Naive thymus-derived CD4-positive, alpha-beta T cell (primary cell): ENCODE data around the gene OR8A1. TPM values are rescaled to one million over a fixed set of nuclear protein-coding genes. Genes with fewer than 3 reads are reported as not detected.

Experiments
- ATAC-seq: fragments of 150-1000 bp; cut with Tn5 transposase; 2 replicates; pipeline ENCODE4 v1.10.0; 2021; ENCODE audit warnings: mild to moderate bottlenecking, moderate library complexity
- CTCF ChIA-PET: fragments of 350-600 bp; sonication (Branson Sonifier 250); formaldehyde crosslinking; loops from one replicate; lab custom pipeline; 2021; ENCODE audit warnings: antibody characterized with exemption; lab: Charles Lee
- POLR2A ChIA-PET: fragments of 350-600 bp; sonication (Branson Sonifier 250); formaldehyde crosslinking; loops from one replicate; lab custom pipeline; 2021; ENCODE audit warnings: antibody characterized with exemption, inconsistent platforms; lab: Charles Lee
- DNase-seq, 9 donors: peaks; one replicate each; pipeline versions ENCODE4 v3.0.0 to v3.0.0-alpha.2; 2020 to 2022; ENCODE audit warnings: mixed read lengths in 1 of 9
- H3K27ac ChIP-seq: one replicate; pipeline ENCODE4 v1.7.0; 2013; ENCODE audit warnings: mild to moderate bottlenecking, low read depth, low read length, moderate library complexity
- H3K27me3 ChIP-seq, 2 donors: one replicate each; pipeline ENCODE4 v1.7.0; 2013; ENCODE audit warnings: low read length in 2 of 2, mild to moderate bottlenecking in 2 of 2, moderate library complexity in 2 of 2; ENCODE audit not compliant: control insufficient read depth in 2 of 2, insufficient read depth in 2 of 2
- H3K36me3 ChIP-seq, 3 experiments: 1 replicate in 2 of 3; 2 replicates in 1 of 3; pipeline ENCODE4 v1.7.0; 2013; ENCODE audit warnings: low read length in 3 of 3, mild to moderate bottlenecking in 3 of 3, moderate library complexity in 1 of 3; ENCODE audit not compliant: insufficient read depth in 3 of 3, control insufficient read depth in 2 of 3
- H3K4me1 ChIP-seq, 2 donors: one replicate each; pipeline ENCODE4 v1.7.0; 2013; ENCODE audit warnings: low read length in 2 of 2, mild to moderate bottlenecking in 2 of 2, moderate library complexity in 1 of 2; ENCODE audit not compliant: control insufficient read depth in 2 of 2, insufficient read depth in 2 of 2
- H3K4me3 ChIP-seq: 2 replicates; pipeline ENCODE4 v1.7.0; 2013; ENCODE audit warnings: mild to moderate bottlenecking, low read length
- H3K9me3 ChIP-seq, 3 experiments: 1 replicate in 2 of 3; 2 replicates in 1 of 3; pipeline ENCODE4 v1.7.0; 2013; ENCODE audit warnings: low read length in 3 of 3; ENCODE audit not compliant: control insufficient read depth in 2 of 3
- H3K27ac Mint-ChIP-seq, 9 donors: one replicate each; pipeline ENCODE4 v1.8.0; 2020 to 2022; ENCODE audit warnings: mixed read lengths in 9 of 9, mild to moderate bottlenecking in 8 of 9, moderate library complexity in 5 of 9, inconsistent platforms in 2 of 9
- H3K27me3 Mint-ChIP-seq, 5 donors: one replicate each; pipeline ENCODE4 v1.8.0; 2021 to 2022; ENCODE audit warnings: mixed read lengths in 5 of 5, mild to moderate bottlenecking in 1 of 5
- H3K36me3 Mint-ChIP-seq, 5 donors: one replicate each; pipeline ENCODE4 v1.8.0; 2020 to 2022; ENCODE audit warnings: mixed read lengths in 5 of 5, mild to moderate bottlenecking in 3 of 5, inconsistent platforms in 1 of 5
- H3K4me1 Mint-ChIP-seq, 7 donors: one replicate each; pipeline ENCODE4 v1.8.0; 2020 to 2022; ENCODE audit warnings: mixed read lengths in 7 of 7, mild to moderate bottlenecking in 3 of 7, inconsistent platforms in 1 of 7
- H3K4me3 Mint-ChIP-seq, 10 donors: one replicate each; pipeline ENCODE4 v1.8.0; 2020 to 2022; ENCODE audit warnings: mild to moderate bottlenecking in 10 of 10, mixed read lengths in 10 of 10, moderate library complexity in 6 of 10, inconsistent platforms in 2 of 10
- H3K9me3 Mint-ChIP-seq, 11 donors: one replicate each; pipeline ENCODE4 v1.8.0; 2020 to 2022; ENCODE audit warnings: mixed read lengths in 11 of 11, mild to moderate bottlenecking in 4 of 11, inconsistent platforms in 1 of 11, moderate library complexity in 1 of 11
- intact Hi-C, 2 donors: fragments of 100-400 bp; cut with micrococcal nuclease; formaldehyde crosslinking; loops; one replicate each; pipeline ENCODE4 v1.15.1; 2023
- polyA plus RNA-seq, 2 donors: library from polyadenylated mRNA; unstranded; fragments of 300-500 nt; fragmentation: Illumina TruSeq; gene quantifications; one replicate each; pipeline ENCODE4 v1.2.3, GENCODE V29; 2021
- total RNA-seq, 6 experiments: library from RNA in 5 of 6; stranded (reverse) in 5 of 6; gene quantifications; 1 replicate in 5 of 6; 2 replicates in 1 of 6; pipeline ENCODE4 v1.2.3 and lab custom pipeline; 2021 to 2026

OR8A1 gene
- total and polyA plus RNA-seq, 7 experiments from 2014 or later = not detected

DNA sequence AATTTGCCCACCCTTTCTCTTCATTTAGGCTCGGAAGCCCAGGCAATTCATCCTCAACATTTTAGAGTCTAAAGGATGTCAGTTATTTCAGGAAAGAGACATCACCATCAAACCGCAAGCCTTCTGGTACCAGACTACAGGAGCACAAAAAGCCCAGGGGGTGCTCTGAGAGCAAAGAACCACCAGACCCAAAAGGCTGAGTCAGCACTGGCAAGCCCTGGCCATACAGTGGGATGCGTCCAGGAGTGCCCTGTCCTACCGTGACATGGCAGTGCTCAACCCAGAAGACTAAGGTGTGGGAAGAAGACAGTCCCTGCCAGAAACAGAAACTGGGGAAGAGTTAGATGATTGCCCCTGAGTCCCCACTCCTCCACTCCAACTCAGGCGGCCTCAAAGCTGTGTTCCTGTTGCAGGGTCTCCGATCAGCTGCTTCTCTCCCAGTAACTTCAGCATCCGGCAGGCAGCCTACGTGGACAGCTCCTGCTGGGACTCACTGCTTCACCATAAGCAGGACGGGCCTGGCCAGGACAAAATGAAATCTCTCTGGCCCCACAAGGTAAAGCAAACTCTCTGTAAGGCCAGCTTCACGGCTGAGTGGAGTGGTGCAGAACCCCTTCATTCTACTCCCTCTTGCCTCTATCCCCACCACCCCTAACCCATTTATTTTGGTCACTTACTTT lies 42.9 kb downstream of the OR8A1 start:
- CTCF ChIA-PET = no interaction called here
- no peaks in the 10 kb centered on the region for H3K36me3 ChIP-seq
- POLR2A ChIA-PET = no interaction called here
- H3K9me3 ChIP-seq = no peaks in the 10 kb centered on the region
- no peaks in the 10 kb centered on the region for H3K9me3 Mint-ChIP-seq
- H3K27ac Mint-ChIP-seq = peak overlapping the region in 3 of 9 donors; percentile 14 to 33 (median 28)
- no peaks in the 10 kb centered on the region for H3K27me3 ChIP-seq
- H3K4me3 Mint-ChIP-seq = no peak overlapping the region
- intact Hi-C loops = no loop called here
- H3K36me3 Mint-ChIP-seq = no peaks in the 10 kb centered on the region
- ATAC-seq = no peak
- H3K27ac ChIP-seq = no peak overlapping the region
- peaks cover 4 to 18% (median 12%) of the 10 kb centered on the region in 5 donors for H3K27me3 Mint-ChIP-seq
- peaks cover 4 to 15% (median 9%) of the 10 kb centered on the region in 7 donors for H3K4me1 Mint-ChIP-seq
- no peak for DNase-seq
- H3K4me1 ChIP-seq = no peaks in the 10 kb centered on the region
- H3K4me3 ChIP-seq = no peak overlapping the region

DNA sequence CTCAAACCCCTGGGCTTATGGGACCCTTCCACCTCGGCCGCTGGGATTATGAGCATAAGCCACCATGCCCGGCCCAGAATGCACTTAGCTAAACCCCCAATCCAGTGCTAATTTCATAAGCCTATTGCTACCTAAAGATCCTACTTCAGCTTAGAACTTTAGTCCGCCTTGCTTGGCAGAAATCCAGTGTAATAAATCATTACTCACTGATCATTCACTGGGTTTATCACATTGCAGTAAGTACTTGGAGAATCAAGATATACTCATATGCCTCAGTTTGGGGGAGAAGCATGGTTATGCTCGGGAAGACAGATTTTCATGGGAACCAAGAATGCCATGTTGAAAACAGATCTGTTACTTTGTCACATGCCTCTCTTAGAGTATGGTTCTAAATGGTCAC lies 49.1 kb downstream of the OR8A1 start:
- no peak overlapping the region for H3K4me3 Mint-ChIP-seq
- H3K9me3 Mint-ChIP-seq = no peaks in the 10 kb centered on the region
- Histone ChIP-seq H3K9me3 (no peaks in the 10 kb centered on the region), H3K4me1 (peaks cover 5% of the 10 kb centered on the region in 2 donors), H3K27me3 (no peaks in the 10 kb centered on the region), H3K4me3 (no peak overlapping the region), H3K27ac (no peak overlapping the region), H3K36me3 (peaks cover 0 to 4% (median 0%) of the 10 kb centered on the region in 3 experiments)
- ATAC-seq (no peak), DNase-seq (no peak)
- intact Hi-C loops = no loop called here
- POLR2A ChIA-PET = no interaction called here
- peaks cover 6 to 21% (median 17%) of the 10 kb centered on the region in 7 donors for H3K4me1 Mint-ChIP-seq
- peaks cover 9 to 27% (median 18%) of the 10 kb centered on the region in 5 donors for H3K27me3 Mint-ChIP-seq
- H3K36me3 Mint-ChIP-seq = peaks cover 0 to 2% (median 0%) of the 10 kb centered on the region in 5 donors
- no peak overlapping the region for H3K27ac Mint-ChIP-seq
- CTCF ChIA-PET = no interaction called here

Other genes with a start within 250 kb of the OR8A1 start
- not detected for gene OR8D2, start 249.8 kb upstream of the OR8A1 start, total RNA-seq
- gene OR8D2, start 249.8 kb upstream of the OR8A1 start, polyA plus RNA-seq = not detected
- gene OR8B2, start 185.5 kb upstream of the OR8A1 start, total RNA-seq = not detected
- not detected for gene OR8B2, start 185.5 kb upstream of the OR8A1 start, polyA plus RNA-seq
- gene OR8B3, start 171.0 kb upstream of the OR8A1 start, total RNA-seq = not detected
- not detected for gene OR8B3, start 171.0 kb upstream of the OR8A1 start, polyA plus RNA-seq
- not detected for gene OR8B4, start 145.1 kb upstream of the OR8A1 start, total RNA-seq
- gene OR8B4, start 145.1 kb upstream of the OR8A1 start, polyA plus RNA-seq = not detected
- not detected for gene OR8B8, start 124.3 kb upstream of the OR8A1 start, total RNA-seq
- gene OR8B8, start 124.3 kb upstream of the OR8A1 start, polyA plus RNA-seq = not detected
- gene OR8B12, start 26.3 kb upstream of the OR8A1 start, total RNA-seq = not detected
- not detected for gene OR8B12, start 26.3 kb upstream of the OR8A1 start, polyA plus RNA-seq
- gene PANX3, start 41.4 kb downstream of the OR8A1 start, total RNA-seq = not detected
- gene PANX3, start 41.4 kb downstream of the OR8A1 start, polyA plus RNA-seq = not detected
- 10 to 100 TPM; 35.5 to 78.6 (median 63.9) TPM for gene TBRG1, start 52.9 kb downstream of the OR8A1 start, total RNA-seq
- 10 to 100 TPM; 32.4 to 38.4 TPM for gene TBRG1, start 52.9 kb downstream of the OR8A1 start, polyA plus RNA-seq
- gene SIAE, start 103.7 kb downstream of the OR8A1 start, total RNA-seq = 10 to 100 TPM in 3 of 5 experiments, 1 to 10 TPM in 2; 6.2 to 11.3 (median 10.4) TPM
- gene SIAE, start 103.7 kb downstream of the OR8A1 start, polyA plus RNA-seq = 1 to 10 TPM; 2.7 to 6.5 TPM
- 1 to 10 TPM in 4 of 5 experiments, under 1 TPM in 1; 1.00 to 1.1 (median 1.0) TPM for gene SPA17, start 103.9 kb downstream of the OR8A1 start, total RNA-seq
- 1 to 10 TPM; 1.7 to 2.3 TPM for gene SPA17, start 103.9 kb downstream of the OR8A1 start, polyA plus RNA-seq
- gene NRGN, start 169.9 kb downstream of the OR8A1 start, total RNA-seq = 10 to 100 TPM in 1 of 5 experiments, 1 to 10 TPM in 4; 1.2 to 48.7 (median 4.9) TPM
- not detected for gene NRGN, start 169.9 kb downstream of the OR8A1 start, polyA plus RNA-seq
- gene VSIG2, start 182.3 kb downstream of the OR8A1 start, total RNA-seq = 1 to 10 TPM in 2 of 5 experiments, under 1 TPM in 3; 0.19 to 1.7 (median 0.85) TPM
- gene VSIG2, start 182.3 kb downstream of the OR8A1 start, polyA plus RNA-seq = under 1 TPM in 1 of 2 donors, not detected in 1; 0.32 TPM
- 1 to 10 TPM in 4 of 5 experiments, under 1 TPM in 1; 0.39 to 3.4 (median 1.7) TPM for gene ESAM, start 192.3 kb downstream of the OR8A1 start, total RNA-seq
- 1 to 10 TPM; 1.9 to 4.1 TPM for gene ESAM, start 192.3 kb downstream of the OR8A1 start, polyA plus RNA-seq
- gene MSANTD2, start 230.4 kb downstream of the OR8A1 start, total RNA-seq = 10 to 100 TPM in 4 of 5 experiments, 1 to 10 TPM in 1; 9.1 to 29.5 (median 14.4) TPM
- 1 to 10 TPM; 3.8 to 6.0 TPM for gene MSANTD2, start 230.4 kb downstream of the OR8A1 start, polyA plus RNA-seq